Lung (tissue), 12 donors: ENCODE data around the gene COMMD1. TPM values are rescaled to one million over a fixed set of nuclear protein-coding genes. Genes with fewer than 3 reads are reported as not detected.

ENCODE experiments used
- ATAC-seq: fragments of 200-7000 bp; cut with Tn5 transposase; one replicate; pipeline ENCODE4 v1.9.1; 2020; ENCODE audit warnings: moderate number of reproducible peaks; ENCODE audit not compliant: insufficient read depth, low FRiP score
- DNase-seq, 3 donors: peaks; one replicate each; pipeline ENCODE4 v3.0.0-alpha.2; 2013 to 2017
- H3K27ac ChIP-seq, 2 donors: one replicate each; pipeline ENCODE4 v1.5.1; 2013; ENCODE audit warnings: mild to moderate bottlenecking in 2 of 2, moderate library complexity in 2 of 2, control low read depth in 1 of 2, inconsistent platforms in 1 of 2, low read depth in 1 of 2, low read length in 1 of 2
- H3K27me3 ChIP-seq, 3 donors: one replicate each; pipeline ENCODE4 v1.5.1; 2013; ENCODE audit warnings: low read length in 2 of 3; ENCODE audit not compliant: control insufficient read depth in 3 of 3, insufficient read depth in 3 of 3
- H3K36me3 ChIP-seq, 4 donors: one replicate each; pipeline ENCODE4 v1.5.1; 2013; ENCODE audit warnings: low read length in 4 of 4, mild to moderate bottlenecking in 1 of 4, moderate library complexity in 1 of 4; ENCODE audit not compliant: control insufficient read depth in 4 of 4, insufficient read depth in 4 of 4
- H3K4me1 ChIP-seq, 5 donors: one replicate each; pipeline ENCODE4 v1.5.1; 2013; ENCODE audit warnings: low read length in 5 of 5, mild to moderate bottlenecking in 2 of 5, moderate library complexity in 1 of 5; ENCODE audit not compliant: control insufficient read depth in 5 of 5, insufficient read depth in 5 of 5
- H3K4me3 ChIP-seq: one replicate; pipeline ENCODE4 v1.5.1; 2013; ENCODE audit warnings: mild to moderate bottlenecking, control low read depth, moderate library complexity
- H3K9ac ChIP-seq, 2 donors: one replicate each; pipeline ENCODE4 v1.5.1; 2013; ENCODE audit warnings: low read length in 2 of 2, control low read depth in 1 of 2; ENCODE audit not compliant: insufficient read depth in 1 of 2
- H3K9me3 ChIP-seq, 4 donors: one replicate each; pipeline ENCODE4 v1.5.1; 2013; ENCODE audit warnings: low read length in 3 of 4, mild to moderate bottlenecking in 1 of 4, moderate library complexity in 1 of 4; ENCODE audit not compliant: control insufficient read depth in 4 of 4, insufficient read depth in 3 of 4
- CTCF ChIP-seq: IDR thresholded peaks from 2 replicates; pipeline ENCODE4 v1.5.1; 2012; ENCODE audit warnings: mild to moderate bottlenecking; ENCODE audit errors: control extremely low read depth, extremely low read depth
- WGBS, 2 donors: extraction: QIAGEN DNeasy Blood & Tissue Kit; methylation state at CpG; one replicate each; pipeline ENCODE4 v1.1.7; 2013; 5-methylcytosine and 5-hydroxymethylcytosine counted together
- polyA plus RNA-seq, 2 donors: library from polyadenylated mRNA; stranded (reverse); fragments of 200-250 nt; gene quantifications; one replicate each; pipeline ENCODE4 v1.2.1, GENCODE V29; 2013
- total RNA-seq, 2 donors: library from RNA; depleted of rRNA in 1 of 2; stranded (reverse); fragments of >200 nt in 1 of 2; gene quantifications; one replicate each; pipeline ENCODE4 v1.2.1, GENCODE V29; 2014 to 2021
- donor health status: control.
- donor health status: control.
- donor health status: Bipolar disorder and iron deficiency.
- donor health status: healthy.
- donor health status: DM: yes; HTN: yes; CAD: no.

The COMMD1 gene
- total and polyA plus RNA-seq, 4 donors: 31.0 to 41.7 (median 35.2) TPM

GRCh38 chr2:62029910-62030309, 124.4 kb downstream of the COMMD1 start:
- Histone ChIP-seq H3K9me3 (no peaks in the 10 kb centered on the region), H3K27me3 (no peaks in the 10 kb centered on the region), H3K36me3 (no peaks in the 10 kb centered on the region), H3K4me3 (no peak overlapping the region), H3K27ac (no peak overlapping the region), H3K4me1 (peaks cover 0 to 7% (median 0%) of the 10 kb centered on the region in 5 donors), H3K9ac (no peak overlapping the region)
- WGBS, 2 donors: 91 to 94% methylated on average over 3 of the region's 3 CpGs
- TF ChIP-seq CTCF: no peak
- ATAC-seq: no peak
- no peak for DNase-seq

- no peaks in the 10 kb centered on the region for H3K36me3 ChIP-seq
- DNase-seq (no peak), ATAC-seq (no peak)
- peaks cover 0 to 7% (median 0%) of the 10 kb centered on the region in 5 donors for H3K4me1 ChIP-seq
- no peaks in the 10 kb centered on the region for H3K9me3 ChIP-seq
- TF ChIP-seq CTCF: no peak
- H3K27ac ChIP-seq: no peak overlapping the region
- no peak overlapping the region for H3K9ac ChIP-seq
- no peak overlapping the region for H3K4me3 ChIP-seq
- no peaks in the 10 kb centered on the region for H3K27me3 ChIP-seq
Observed at GRCh38 chr2:62030902-62031301, 125.4 kb downstream of the COMMD1 start.

- no peak for TF ChIP-seq CTCF
- Histone ChIP-seq H3K9me3 (no peaks in the 10 kb centered on the region), H3K36me3 (no peaks in the 10 kb centered on the region), H3K27me3 (no peaks in the 10 kb centered on the region), H3K4me3 (no peak overlapping the region), H3K4me1 (peaks cover 0 to 10% (median 0%) of the 10 kb centered on the region in 5 donors), H3K27ac (no peak overlapping the region), H3K9ac (no peak overlapping the region)
- DNase-seq: no peak
- WGBS, 2 donors: 94 to 95% methylated on average over 5 of the region's 5 CpGs
- ATAC-seq: no peak
Observed at GRCh38 chr2:62032096-62032495, 126.6 kb downstream of the COMMD1 start.

GRCh38 chr2:62034715-62035114, 129.2 kb downstream of the COMMD1 start:
- no peaks in the 10 kb centered on the region for H3K27me3 ChIP-seq
- no peak for TF ChIP-seq CTCF
- H3K9ac ChIP-seq: no peak overlapping the region

More at GRCh38 chr2:62034715-62035114, 129.2 kb downstream of the COMMD1 start:
- Histone ChIP-seq H3K4me3 (no peak overlapping the region), H3K4me1 (peaks cover 0 to 12% (median 0%) of the 10 kb centered on the region in 5 donors), H3K36me3 (no peaks in the 10 kb centered on the region), H3K27ac (no peak overlapping the region), H3K9me3 (no peaks in the 10 kb centered on the region)
- DNase-seq (no peak), ATAC-seq (no peak)
